C4-2B (cell line): ENCODE data around the gene TUBB2B.

Experiments used
- CTCF ChIP-seq: fragments of 450-650 bp; conservative IDR thresholded peaks from 2 replicates; pipeline ENCODE4 v1.5.1; 2017; ENCODE audit warnings: mild to moderate bottlenecking
- ZFX ChIP-seq: fragments of 450-650 bp; IDR thresholded peaks from 2 replicates; pipeline ENCODE4 v1.6.1; 2017

GRCh38 chr6:3258201-3258600 lies 30.7 kb upstream of the TUBB2B start:
- TF ChIP-seq CTCF (no peak), ZFX (no peak)
